Endothelial cell of umbilical vein (primary cell): ENCODE data around the gene SH3PXD2A. TPM values are rescaled to one million over a fixed set of nuclear protein-coding genes. Genes with fewer than 3 reads are reported as not detected.

Source experiments
- BruUV-seq: library from RNA; stranded (reverse); fragments of 400-500 nt; replicated peaks from 2 replicates; lab custom pipeline; 2021; lab: Mats Ljungman, UMichigan
- CTCF ChIA-PET: fragments of 300-600, 350-600 bp; sonication (Branson Sonifier 250); formaldehyde crosslinking; loops from one replicate; lab custom pipeline; 2021; ENCODE audit warnings: antibody characterized with exemption, inconsistent platforms; lab: Charles Lee
- POLR2A ChIA-PET: fragments of 300-600, 350-600 bp; sonication (Branson Sonifier 250); formaldehyde crosslinking; loops from one replicate; lab custom pipeline; 2021; ENCODE audit warnings: antibody characterized with exemption, inconsistent platforms; lab: Charles Lee
- DNase-seq: peaks from one replicate; pipeline ENCODE4 v3.0.0-alpha.2; 2011; ENCODE audit warnings: low read depth, low spot score
- FAIRE-seq: peaks from 2 replicates; lab custom pipeline; 2011; peaks lifted over from hg19 to GRCh38; lab: Jason Lieb, UNC
- H2AFZ ChIP-seq: 2 replicates; pipeline ENCODE4 v1.6.0; 2012; ENCODE audit warnings: low read depth, low read length, control low read depth, inconsistent platforms
- H3K27ac ChIP-seq: 2 replicates; pipeline ENCODE4 v1.5.1; 2011; ENCODE audit warnings: low read depth, mild to moderate bottlenecking, control low read depth, low read length, moderate library complexity; ENCODE audit not compliant: insufficient read depth
- H3K27me3 ChIP-seq, 2 experiments: 2 replicates each; pipeline versions ENCODE4 v1.6.0 to v1.6.1; 2011; ENCODE audit warnings: low read length in 2 of 2, mixed read lengths in 1 of 2; ENCODE audit not compliant: control insufficient read depth in 2 of 2, insufficient read depth in 2 of 2
- H3K36me3 ChIP-seq, 2 experiments: 2 replicates in 1 of 2; 3 replicates in 1 of 2; pipeline ENCODE4 v1.5.1; 2011; ENCODE audit warnings: low read length in 2 of 2, mild to moderate bottlenecking in 1 of 2, moderate library complexity in 1 of 2; ENCODE audit not compliant: control insufficient read depth in 2 of 2, insufficient read depth in 2 of 2; ENCODE audit errors: extremely low read depth in 1 of 2
- H3K4me1 ChIP-seq: 3 replicates; pipeline ENCODE4 v1.5.1; 2011; ENCODE audit warnings: mild to moderate bottlenecking, low read length; ENCODE audit not compliant: control insufficient read depth, insufficient read depth; ENCODE audit errors: extremely low read depth
- H3K4me2 ChIP-seq: 2 replicates; pipeline ENCODE4 v1.6.1; 2011; ENCODE audit warnings: low read length, control low read depth, mixed read lengths; ENCODE audit not compliant: insufficient read depth
- H3K4me3 ChIP-seq, 3 experiments: fragments of 200-600 bp in 1 of 3; sonication (generic), shearing (Covaris generic) in 1 of 3; replicated peaks in 1 of 3; 2 replicates each; pipeline ENCODE4 v1.5.1; 2011 to 2016; ENCODE audit warnings: control low read depth in 3 of 3, low read length in 3 of 3, mild to moderate bottlenecking in 2 of 3, inconsistent platforms in 1 of 3, low read depth in 1 of 3, moderate library complexity in 1 of 3; ENCODE audit not compliant: insufficient read depth in 1 of 3
- H3K79me2 ChIP-seq: 2 replicates; pipeline ENCODE4 v1.6.0; 2012; ENCODE audit warnings: low read length, inconsistent platforms; ENCODE audit not compliant: control insufficient read depth, insufficient read depth
- H3K9ac ChIP-seq: replicated peaks from 2 replicates; pipeline ENCODE3; 2011; ENCODE audit warnings: low read length, control low read depth; ENCODE audit not compliant: insufficient read depth; ENCODE audit errors: extremely low read depth
- H3K9me1 ChIP-seq: replicated peaks from 3 replicates; pipeline ENCODE4 v1.6.0; 2011; ENCODE audit warnings: mild to moderate bottlenecking, low read length; ENCODE audit not compliant: control insufficient read depth, insufficient read depth; ENCODE audit errors: extremely low read depth
- H3K9me3 ChIP-seq: replicated peaks from 2 replicates; pipeline ENCODE4 v1.5.1; 2012; ENCODE audit warnings: low read length, inconsistent platforms; ENCODE audit not compliant: control insufficient read depth, insufficient read depth
- H4K20me1 ChIP-seq: replicated peaks from 2 replicates; pipeline ENCODE3; 2011; ENCODE audit warnings: mild to moderate bottlenecking, low read length; ENCODE audit not compliant: control insufficient read depth, insufficient read depth; ENCODE audit errors: extremely low read depth
- EZH2 ChIP-seq: IDR thresholded peaks from 2 replicates; pipeline ENCODE4 v1.6.1; 2012; ENCODE audit warnings: borderline replicate concordance, low read depth, mild to moderate bottlenecking, moderate library complexity, low read length, inconsistent platforms; ENCODE audit not compliant: severe bottlenecking
- FOS ChIP-seq: IDR thresholded peaks from 2 replicates; pipeline ENCODE4 v1.6.1; 2011; ENCODE audit warnings: mild to moderate bottlenecking, low read length, moderate library complexity, borderline replicate concordance; ENCODE audit not compliant: insufficient read depth
- GATA2 ChIP-seq: IDR thresholded peaks from 2 replicates; pipeline ENCODE4 v1.7.0; 2011; ENCODE audit warnings: low read depth, mild to moderate bottlenecking, moderate library complexity, mixed read lengths, low read length; ENCODE audit not compliant: insufficient read length, insufficient read depth
- JUN ChIP-seq: IDR thresholded peaks from 2 replicates; pipeline ENCODE4 v1.6.1; 2011; ENCODE audit warnings: borderline replicate concordance, low read depth; ENCODE audit not compliant: insufficient read length, insufficient read depth
- MAX ChIP-seq: IDR thresholded peaks from 2 replicates; pipeline ENCODE4 v1.6.1; 2011; ENCODE audit not compliant: insufficient read depth, insufficient read length
- MYC ChIP-seq: IDR thresholded peaks from one replicate; pipeline ENCODE4 v1.6.1; 2011; ENCODE audit warnings: mild to moderate bottlenecking, low read depth, low read length
- POLR2A ChIP-seq: IDR thresholded peaks from 2 replicates; pipeline ENCODE4 v1.6.1; 2012; ENCODE audit warnings: low read depth, mild to moderate bottlenecking, control low read depth, low read length
- POLR2AphosphoS5 ChIP-seq: IDR thresholded peaks from 2 replicates; pipeline ENCODE4 v1.6.1; 2012; ENCODE audit warnings: low read depth, mild to moderate bottlenecking, control low read depth, low read length, moderate library complexity; ENCODE audit not compliant: insufficient read depth
- dilution Hi-C: fragments of 300-500 bp; cut with MboI; formaldehyde crosslinking; loops from one replicate; pipeline ENCODE4 v1.15.0; 2019; ENCODE audit warnings: low sequenced_read_pairs; ENCODE audit not compliant: extremely low pct_ligation_motif_present
- intact Hi-C: fragments of 100-400 bp; cut with micrococcal nuclease; formaldehyde crosslinking; loops from one replicate; pipeline ENCODE4 v1.10.0; 2022
- polyA plus RNA-seq, 4 experiments: library from polyadenylated mRNA; depleted of rRNA in 3 of 4; stranded (reverse) in 3 of 4; unstranded in 1 of 4; fragments of >200 nt; gene quantifications; 2 replicates each; pipeline versions ENCODE4 v1.2.1 to v1.2.3, GENCODE V29; 2011 to 2012; ENCODE audit warnings: missing spikeins in 1 of 4
- small RNA-seq: library from RNA; depleted of rRNA; stranded (forward); fragments of <200 nt; gene quantifications from one replicate; pipeline ENCODE3, GENCODE V24; 2012; ENCODE audit warnings: low replicate concordance, low read depth; ENCODE audit not compliant: insufficient read depth, insufficient read length
- total RNA-seq: library from RNA; stranded (reverse); gene quantifications from 2 replicates; pipeline ENCODE4 v1.2.3, GENCODE V29; 2021
- TF ChIP-seq, protein P1 (sequence below), 2 donors: IDR thresholded peaks; 1 replicate in 1 of 2; 2 replicates in 1 of 2; pipeline ENCODE4 v1.5.1; 2011; ENCODE audit warnings: low read length in 2 of 2, mild to moderate bottlenecking in 2 of 2, moderate library complexity in 2 of 2, control low read depth in 1 of 2, inconsistent platforms in 1 of 2, low read depth in 1 of 2; ENCODE audit not compliant: insufficient read depth in 1 of 2; ENCODE audit errors: extremely low read depth in 1 of 2

SH3PXD2A gene
- total and polyA plus RNA-seq, 2 donors (not counting 3 experiments of a cell fraction or from before 2014, with no cell fraction given): 1.4 to 5.1 TPM

GRCh38 chr10:103544657-103545310 is 310.6 kb downstream of the SH3PXD2A start:
- no peaks in the 10 kb centered on the region for H3K36me3 ChIP-seq
- ChIA-PET POLR2A (no interaction called here), CTCF (no interaction called here)
- H3K27ac ChIP-seq: no peak overlapping the region
- no peak overlapping the region for H3K9ac ChIP-seq
- peaks cover 4% of the 10 kb centered on the region for H3K4me1 ChIP-seq
- peaks cover under 1 to 4% of the 10 kb centered on the region in 2 experiments for H3K27me3 ChIP-seq
- no peak for FAIRE-seq
- H3K4me3 ChIP-seq: no peak overlapping the region
- DNase-seq: no peak
- no peaks in the 10 kb centered on the region for H4K20me1 ChIP-seq
- no peak overlapping the region for H3K4me2 ChIP-seq
- no peaks in the 10 kb centered on the region for H3K9me1 ChIP-seq
- TF ChIP-seq, protein P1, sequence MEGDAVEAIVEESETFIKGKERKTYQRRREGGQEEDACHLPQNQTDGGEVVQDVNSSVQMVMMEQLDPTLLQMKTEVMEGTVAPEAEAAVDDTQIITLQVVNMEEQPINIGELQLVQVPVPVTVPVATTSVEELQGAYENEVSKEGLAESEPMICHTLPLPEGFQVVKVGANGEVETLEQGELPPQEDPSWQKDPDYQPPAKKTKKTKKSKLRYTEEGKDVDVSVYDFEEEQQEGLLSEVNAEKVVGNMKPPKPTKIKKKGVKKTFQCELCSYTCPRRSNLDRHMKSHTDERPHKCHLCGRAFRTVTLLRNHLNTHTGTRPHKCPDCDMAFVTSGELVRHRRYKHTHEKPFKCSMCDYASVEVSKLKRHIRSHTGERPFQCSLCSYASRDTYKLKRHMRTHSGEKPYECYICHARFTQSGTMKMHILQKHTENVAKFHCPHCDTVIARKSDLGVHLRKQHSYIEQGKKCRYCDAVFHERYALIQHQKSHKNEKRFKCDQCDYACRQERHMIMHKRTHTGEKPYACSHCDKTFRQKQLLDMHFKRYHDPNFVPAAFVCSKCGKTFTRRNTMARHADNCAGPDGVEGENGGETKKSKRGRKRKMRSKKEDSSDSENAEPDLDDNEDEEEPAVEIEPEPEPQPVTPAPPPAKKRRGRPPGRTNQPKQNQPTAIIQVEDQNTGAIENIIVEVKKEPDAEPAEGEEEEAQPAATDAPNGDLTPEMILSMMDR (IDR thresholded peaks at IDR 0.05; ENCODE audit: extremely low read depth in 1 of 2, insufficient read depth in 1 of 2, low read depth in 1 of 2, low read length in 2 of 2): no peak
- no peak for TF ChIP-seq JUN
- TF ChIP-seq POLR2A: no peak
- TF ChIP-seq EZH2: no peak
- TF ChIP-seq MYC: no peak
- no peak for TF ChIP-seq MAX
- TF ChIP-seq GATA2: no peak
- TF ChIP-seq POLR2AphosphoS5: no peak
- TF ChIP-seq FOS: no peak
- no TSS peak for BruUV-seq
- H3K79me2 ChIP-seq: no peaks in the 10 kb centered on the region
- intact Hi-C loops: no loop called here
- no peak overlapping the region for H2AFZ ChIP-seq
- dilution Hi-C loops: no loop called here
- H3K9me3 ChIP-seq: no peaks in the 10 kb centered on the region

Small RNA genes lying within 50 kb of the gene (small RNA-seq; reads per million reads assigned to genes)
- gene RF00019: not detected

Other genes with a start within 250 kb of the SH3PXD2A start
- 12.7 and 15.3 TPM in 2 replicates for gene STN1, start 62.6 kb upstream of the SH3PXD2A start, total RNA-seq
- gene STN1, start 62.6 kb upstream of the SH3PXD2A start, polyA plus RNA-seq: 9.1 and 10.8 TPM in 2 replicates
- gene SLK, start 111.6 kb upstream of the SH3PXD2A start, total RNA-seq: 31.8 and 36.0 TPM in 2 replicates
- gene SLK, start 111.6 kb upstream of the SH3PXD2A start, polyA plus RNA-seq: 2.6 and 4.5 TPM in 2 replicates
- gene COL17A1, start 230.3 kb upstream of the SH3PXD2A start, total RNA-seq: 1.2 and 1.3 TPM in 2 replicates
- 0.11 and 0.57 TPM in 2 replicates for gene COL17A1, start 230.3 kb upstream of the SH3PXD2A start, polyA plus RNA-seq